Activated CD8-positive, alpha-beta T cell treated with anti-CD3 and anti-CD28 coated beads for 36 hours (primary cell): ENCODE measurements around the gene L3MBTL2. TPM values are rescaled to one million over a fixed set of nuclear protein-coding genes. Genes with fewer than 3 reads are reported as not detected.

Experiments used
- ATAC-seq: fragments of 200-7000 bp; cut with Tn5 transposase; one replicate; pipeline ENCODE4 v1.10.0; 2021; ENCODE audit warnings: mild to moderate bottlenecking, moderate library complexity
- CTCF ChIA-PET: fragments of 350-600 bp; sonication (Branson Sonifier 250); formaldehyde crosslinking; loops from one replicate; lab custom pipeline; 2021; ENCODE audit warnings: antibody characterized with exemption; lab: Charles Lee
- POLR2A ChIA-PET: fragments of 350-600 bp; sonication (Branson Sonifier 250); formaldehyde crosslinking; loops from one replicate; lab custom pipeline; 2021; ENCODE audit warnings: antibody characterized with exemption; lab: Charles Lee
- DNase-seq: peaks from one replicate; pipeline ENCODE4 v3.0.0-alpha.2; 2020
- H3K27ac Mint-ChIP-seq: one replicate; pipeline ENCODE4 v1.8.0; 2021; ENCODE audit warnings: mild to moderate bottlenecking, mixed read lengths
- H3K27me3 Mint-ChIP-seq: one replicate; pipeline ENCODE4 v1.8.0; 2021; ENCODE audit warnings: mixed read lengths
- H3K36me3 Mint-ChIP-seq: one replicate; pipeline ENCODE4 v1.8.0; 2021; ENCODE audit warnings: low read depth, mixed read lengths
- H3K4me1 Mint-ChIP-seq: one replicate; pipeline ENCODE4 v1.8.0; 2021; ENCODE audit warnings: low read depth, mixed read lengths
- H3K4me3 Mint-ChIP-seq: one replicate; pipeline ENCODE4 v1.8.0; 2021; ENCODE audit warnings: mild to moderate bottlenecking, moderate library complexity, mixed read lengths
- H3K9me3 Mint-ChIP-seq: one replicate; pipeline ENCODE4 v1.8.0; 2021; ENCODE audit warnings: mixed read lengths
- intact Hi-C: fragments of 100-400 bp; cut with micrococcal nuclease; formaldehyde crosslinking; loops from one replicate; pipeline ENCODE4 v1.10.0; 2022
- total RNA-seq, 2 experiments: library from RNA; stranded (reverse); gene quantifications; one replicate each; pipeline ENCODE4 v1.2.3, GENCODE V29; 2021
- TF ChIP-seq, protein P1 (sequence below): fragments of 200-600 bp; IDR thresholded peaks from one replicate; pipeline ENCODE4 v1.8.0; 2022; ENCODE audit warnings: antibody characterized with exemption, mild to moderate bottlenecking

L3MBTL2 gene
- total RNA-seq, 2 experiments from 2014 or later, result 25.6 to 28.3 TPM

DNA sequence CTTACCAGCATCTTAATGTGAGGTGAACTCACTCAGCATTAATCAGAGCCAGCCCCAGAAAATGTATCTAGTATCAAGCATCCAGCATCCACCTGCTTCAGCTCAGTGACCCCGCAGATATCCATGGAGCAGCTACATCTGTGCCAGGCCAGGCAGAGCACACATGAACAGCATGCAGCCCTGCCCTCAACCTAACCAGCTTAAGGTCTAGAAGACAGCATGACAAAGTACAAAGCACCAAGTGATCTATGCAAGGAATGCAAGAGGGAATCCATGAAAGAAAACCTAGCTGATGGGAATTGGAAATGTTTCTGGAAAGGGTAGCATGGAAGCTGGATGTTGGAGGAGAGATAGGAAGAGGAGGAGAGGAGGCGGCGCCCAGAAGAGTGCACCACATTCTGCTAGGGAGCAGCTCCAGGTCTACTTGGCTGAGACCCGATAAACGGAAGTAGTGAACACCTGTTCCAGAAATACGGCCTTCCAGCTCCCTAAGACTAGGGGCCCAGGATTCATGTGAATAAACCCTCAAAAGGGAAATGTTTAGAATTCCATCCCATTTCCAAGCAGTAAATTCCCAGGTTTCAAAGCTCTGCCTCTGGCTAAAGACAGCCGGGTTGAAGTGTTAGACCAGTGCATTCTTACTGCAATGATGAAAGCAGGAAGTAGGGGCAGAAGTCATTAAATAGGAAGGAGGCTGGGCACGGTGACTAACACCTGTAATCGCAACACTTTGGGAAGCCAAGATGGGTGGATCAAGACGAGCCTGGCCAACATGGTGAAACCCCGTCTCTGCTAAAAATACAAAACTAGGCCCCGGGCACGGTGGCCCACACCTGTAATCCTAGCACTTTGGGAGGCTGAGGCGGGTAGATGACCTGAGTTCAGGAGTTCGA is 23.5 kb upstream of the L3MBTL2 start:
- Mint-ChIP-seq H3K27ac (no peak overlapping the region), H3K4me3 (no peak overlapping the region), H3K9me3 (no peaks in the 10 kb centered on the region), H3K36me3 (peaks cover 21% of the 10 kb centered on the region), H3K4me1 (no peaks in the 10 kb centered on the region), H3K27me3 (no peaks in the 10 kb centered on the region)
- ChIA-PET POLR2A (interaction anchor here (0.8 to 1.5 kb wide), 3 partner anchors 9 to 49 kb away, joined by 3 to 6 read pairs (median 4); no protein-coding TSS in a partner anchor), CTCF (interaction anchor here (1.4 to 1.5 kb wide), 2 partner anchors 9 to 259 kb away, joined by 3 to 6 read pairs; no protein-coding TSS in a partner anchor)
- TF ChIP-seq, protein P1, sequence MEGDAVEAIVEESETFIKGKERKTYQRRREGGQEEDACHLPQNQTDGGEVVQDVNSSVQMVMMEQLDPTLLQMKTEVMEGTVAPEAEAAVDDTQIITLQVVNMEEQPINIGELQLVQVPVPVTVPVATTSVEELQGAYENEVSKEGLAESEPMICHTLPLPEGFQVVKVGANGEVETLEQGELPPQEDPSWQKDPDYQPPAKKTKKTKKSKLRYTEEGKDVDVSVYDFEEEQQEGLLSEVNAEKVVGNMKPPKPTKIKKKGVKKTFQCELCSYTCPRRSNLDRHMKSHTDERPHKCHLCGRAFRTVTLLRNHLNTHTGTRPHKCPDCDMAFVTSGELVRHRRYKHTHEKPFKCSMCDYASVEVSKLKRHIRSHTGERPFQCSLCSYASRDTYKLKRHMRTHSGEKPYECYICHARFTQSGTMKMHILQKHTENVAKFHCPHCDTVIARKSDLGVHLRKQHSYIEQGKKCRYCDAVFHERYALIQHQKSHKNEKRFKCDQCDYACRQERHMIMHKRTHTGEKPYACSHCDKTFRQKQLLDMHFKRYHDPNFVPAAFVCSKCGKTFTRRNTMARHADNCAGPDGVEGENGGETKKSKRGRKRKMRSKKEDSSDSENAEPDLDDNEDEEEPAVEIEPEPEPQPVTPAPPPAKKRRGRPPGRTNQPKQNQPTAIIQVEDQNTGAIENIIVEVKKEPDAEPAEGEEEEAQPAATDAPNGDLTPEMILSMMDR, result no peak
- ATAC-seq, result no peak
- no peak for DNase-seq
- intact Hi-C loops, result no loop called here

DNA sequence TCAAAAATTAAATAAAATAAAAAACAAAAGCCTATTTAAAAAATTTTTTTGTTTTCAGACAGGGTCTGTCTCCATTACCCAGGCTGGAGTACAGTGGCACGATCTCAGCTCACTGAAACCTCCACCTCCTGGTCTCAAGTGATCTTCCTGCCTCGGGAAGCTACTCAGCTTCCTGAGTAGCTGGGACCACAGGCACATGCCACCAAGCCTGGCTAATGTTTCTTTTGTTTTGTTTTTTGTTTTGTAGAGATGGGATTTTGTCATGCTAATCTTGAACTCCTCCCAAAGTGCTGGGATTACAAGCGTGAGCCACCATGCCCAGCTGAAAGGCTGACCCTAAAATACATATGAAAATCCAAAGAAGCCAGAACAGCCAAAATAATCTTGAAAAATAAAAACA is 20.4 kb upstream of the L3MBTL2 start:
- intact Hi-C loops, result no loop called here
- H3K27ac Mint-ChIP-seq, result no peak overlapping the region
- H3K4me1 Mint-ChIP-seq, result no peaks in the 10 kb centered on the region
- H3K4me3 Mint-ChIP-seq, result no peak overlapping the region
- H3K9me3 Mint-ChIP-seq, result no peaks in the 10 kb centered on the region
- no peaks in the 10 kb centered on the region for H3K27me3 Mint-ChIP-seq
- ChIA-PET CTCF (interaction anchor here (1.0 kb wide), 1 partner anchor 15 kb away, joined by 3 read pairs; no protein-coding TSS in a partner anchor), POLR2A (no interaction called here)
- peaks cover 2% of the 10 kb centered on the region for H3K36me3 Mint-ChIP-seq
- TF ChIP-seq, protein P1, result no peak
- no peak for DNase-seq
- ATAC-seq, result no peak

- no peak overlapping the region for H3K27ac Mint-ChIP-seq
- H3K9me3 Mint-ChIP-seq, result no peaks in the 10 kb centered on the region
- intact Hi-C loops, result no loop called here
- CTCF ChIA-PET, result interaction anchor here (2.0 kb wide), 1 partner anchor 46 kb away, joined by 6 read pairs; no protein-coding TSS in a partner anchor
- H3K36me3 Mint-ChIP-seq, result no peaks in the 10 kb centered on the region
- H3K4me1 Mint-ChIP-seq, result no peaks in the 10 kb centered on the region
- DNase-seq (no peak), ATAC-seq (no peak)
- TF ChIP-seq, protein P1, result no peak
- no peak overlapping the region for H3K4me3 Mint-ChIP-seq
- POLR2A ChIA-PET, result interaction anchor here (1.0 kb wide), 1 partner anchor 8 kb away, joined by 3 read pairs; no protein-coding TSS in a partner anchor
- H3K27me3 Mint-ChIP-seq, result peaks cover under 1% of the 10 kb centered on the region
These were observed 13.6 kb upstream of the L3MBTL2 start for GRCh38 chr22:41191467-41191866.

- Mint-ChIP-seq H3K27ac (no peak overlapping the region), H3K27me3 (peaks cover 3% of the 10 kb centered on the region), H3K9me3 (no peaks in the 10 kb centered on the region), H3K4me1 (peaks cover 7% of the 10 kb centered on the region), H3K4me3 (no peak overlapping the region), H3K36me3 (no peaks in the 10 kb centered on the region)
- ChIA-PET POLR2A (no interaction called here), CTCF (interaction anchor here (1.1 kb wide), 1 partner anchor 43 kb away, joined by 4 read pairs; no protein-coding TSS in a partner anchor)
- TF ChIP-seq, protein P1, result no peak
- DNase-seq, result no peak
- intact Hi-C loops, result no loop called here
- no peak for ATAC-seq
These were observed 11.3 kb upstream of the L3MBTL2 start for GRCh38 chr22:41193829-41194228.
